Measurements from ENCODE around the gene CTU2.
"Not testable (repeated sequence)": the region's sequence is repeated elsewhere in the genome, so short reads cannot be mapped to it uniquely, and the experiment has no call there.

CTU2 gene

GRCh38 chr16:88662843-88663606 is 43.3 kb upstream of the CTU2 start, which contains the start of gene MVD:
Gene MVD, minus strand, starts transcription at chr16:88663091. Its CDS starts 11 bp downstream, at chr16:88663080.
- no peaks in the 10 kb centered on the region for H3K27me3 ChIP-seq (replicated peaks in 2 of 5; ENCODE audit: control insufficient read depth in 4 of 5, insufficient read depth in 5 of 5, low read length in 4 of 5)
- H3K4me1 ChIP-seq (ENCODE audit: control extremely low read depth in 1 of 4, control insufficient read depth in 4 of 4, insufficient read depth in 4 of 4, low read length in 3 of 4), result peaks cover 0 to 25% (median 15%) of the 10 kb centered on the region in 4 experiments
- 0% methylated on average over 47 of the region's 88 CpGs for WGBS (ENCODE audit: insufficient coverage)
- ChIA-PET POLR2A (interaction anchor here (0.5 to 0.9 kb wide), 3 partner anchors 12 to 121 kb away, joined by 3 read pairs; no protein-coding TSS in a partner anchor), CTCF (interaction anchor here (0.6 to 3.3 kb wide), 4 partner anchors 10 to 46 kb away, joined by 3 to 14 read pairs (median 4); no protein-coding TSS in a partner anchor)
- H3K9me3 ChIP-seq (ENCODE audit: control extremely low read depth in 1 of 5, control insufficient read depth in 4 of 5, insufficient read depth in 2 of 5, low read depth in 1 of 5, low read length in 4 of 5), result no peaks in the 10 kb centered on the region
- peaks cover 0 to 29% (median 3%) of the 10 kb centered on the region in 4 experiments for H3K36me3 ChIP-seq (ENCODE audit: control insufficient read depth in 4 of 4, insufficient read depth in 4 of 4, low read length in 3 of 4)
- peak within 1 kb of the TSS; percentile 54 to 89 for H3K27ac ChIP-seq (ENCODE audit: insufficient read depth in 1 of 2, low read depth in 1 of 2, low read length in 2 of 2, poor library complexity in 1 of 2, severe bottlenecking in 2 of 2)
- peak; percentile 96 to 98 (median 98) for DNase-seq
- H3K4me3 ChIP-seq (ENCODE audit: control insufficient read depth in 1 of 7, extremely low read depth in 1 of 7, insufficient read depth in 4 of 7, low read depth in 2 of 7, low read length in 6 of 7), result peak within 1 kb of the TSS; percentile 66 to 90 (median 82)

GRCh38 chr16:88665148-88665547 is 41.2 kb upstream of the CTU2 start:
- DNase-seq, result no peak
- no peak overlapping the region for H3K27ac ChIP-seq (ENCODE audit: insufficient read depth in 1 of 2, low read depth in 1 of 2, low read length in 2 of 2, poor library complexity in 1 of 2, severe bottlenecking in 2 of 2)
- H3K4me1 ChIP-seq (ENCODE audit: control extremely low read depth in 1 of 4, control insufficient read depth in 4 of 4, insufficient read depth in 4 of 4, low read length in 3 of 4), result peaks cover 0 to 23% (median 15%) of the 10 kb centered on the region in 4 experiments
- H3K4me3 ChIP-seq (ENCODE audit: control insufficient read depth in 1 of 7, extremely low read depth in 1 of 7, insufficient read depth in 4 of 7, low read depth in 2 of 7, low read length in 6 of 7), result no peak overlapping the region
- 94% methylated on average over 4 of the region's 4 CpGs for whole genome bisulfite sequencing (ENCODE audit: insufficient coverage)
- H3K9me3 ChIP-seq (ENCODE audit: control extremely low read depth in 1 of 5, control insufficient read depth in 4 of 5, insufficient read depth in 2 of 5, low read depth in 1 of 5, low read length in 4 of 5), result no peaks in the 10 kb centered on the region
- ChIA-PET CTCF (interaction anchor here (1.1 to 3.3 kb wide), 3 partner anchors 8 to 20 kb away, joined by 3 to 14 read pairs (median 7); no protein-coding TSS in a partner anchor), POLR2A (no interaction called here)
- no peaks in the 10 kb centered on the region for H3K27me3 ChIP-seq (replicated peaks in 2 of 5; ENCODE audit: control insufficient read depth in 4 of 5, insufficient read depth in 5 of 5, low read length in 4 of 5)
- peaks cover 0 to 17% (median 0%) of the 10 kb centered on the region in 4 experiments for H3K36me3 ChIP-seq (ENCODE audit: control insufficient read depth in 4 of 4, insufficient read depth in 4 of 4, low read length in 3 of 4)

- H3K9me3 ChIP-seq (ENCODE audit: control extremely low read depth in 1 of 5, control insufficient read depth in 4 of 5, insufficient read depth in 2 of 5, low read depth in 1 of 5, low read length in 4 of 5), result no peaks in the 10 kb centered on the region
- ChIA-PET CTCF (interaction anchor here (2.1 to 3.3 kb wide), 2 partner anchors 8 to 15 kb away, joined by 7 to 14 read pairs; no protein-coding TSS in a partner anchor), POLR2A (no interaction called here)
- H3K36me3 ChIP-seq (ENCODE audit: control insufficient read depth in 4 of 4, insufficient read depth in 4 of 4, low read length in 3 of 4), result peaks cover 0 to 17% (median 0%) of the 10 kb centered on the region in 4 experiments
- 91% methylated on average over 1 of the region's 3 CpGs for WGBS (ENCODE audit: insufficient coverage)
- H3K27ac ChIP-seq (ENCODE audit: insufficient read depth in 1 of 2, low read depth in 1 of 2, low read length in 2 of 2, poor library complexity in 1 of 2, severe bottlenecking in 2 of 2), result no peak overlapping the region
- no peaks in the 10 kb centered on the region for H3K27me3 ChIP-seq (replicated peaks in 2 of 5; ENCODE audit: control insufficient read depth in 4 of 5, insufficient read depth in 5 of 5, low read length in 4 of 5)
- no peak for DNase-seq
- peaks cover 0 to 23% (median 15%) of the 10 kb centered on the region in 4 experiments for H3K4me1 ChIP-seq (ENCODE audit: control extremely low read depth in 1 of 4, control insufficient read depth in 4 of 4, insufficient read depth in 4 of 4, low read length in 3 of 4)
- H3K4me3 ChIP-seq (ENCODE audit: control insufficient read depth in 1 of 7, extremely low read depth in 1 of 7, insufficient read depth in 4 of 7, low read depth in 2 of 7, low read length in 6 of 7), result no peak overlapping the region
Observed at GRCh38 chr16:88665570-88665969, 40.7 kb upstream of the CTU2 start.

- no peaks in the 10 kb centered on the region for H3K27me3 ChIP-seq (replicated peaks in 2 of 5; ENCODE audit: control insufficient read depth in 4 of 5, insufficient read depth in 5 of 5, low read length in 4 of 5)
- H3K4me1 ChIP-seq (ENCODE audit: control extremely low read depth in 1 of 4, control insufficient read depth in 4 of 4, insufficient read depth in 4 of 4, low read length in 3 of 4), result peaks cover 0 to 15% (median 9%) of the 10 kb centered on the region in 4 experiments
- 93% methylated on average over 5 of the region's 5 CpGs for whole genome bisulfite sequencing (ENCODE audit: insufficient coverage)
- H3K9me3 ChIP-seq (ENCODE audit: control extremely low read depth in 1 of 5, control insufficient read depth in 4 of 5, insufficient read depth in 2 of 5, low read depth in 1 of 5, low read length in 4 of 5), result no peaks in the 10 kb centered on the region
- ChIA-PET CTCF (no interaction called here), POLR2A (no interaction called here)
- H3K36me3 ChIP-seq (ENCODE audit: control insufficient read depth in 4 of 4, insufficient read depth in 4 of 4, low read length in 3 of 4), result peaks cover 0 to 19% (median 0%) of the 10 kb centered on the region in 4 experiments
- H3K4me3 ChIP-seq (ENCODE audit: control insufficient read depth in 1 of 7, extremely low read depth in 1 of 7, insufficient read depth in 4 of 7, low read depth in 2 of 7, low read length in 6 of 7), result no peak overlapping the region
- no peak for DNase-seq
- no peak overlapping the region for H3K27ac ChIP-seq (ENCODE audit: insufficient read depth in 1 of 2, low read depth in 1 of 2, low read length in 2 of 2, poor library complexity in 1 of 2, severe bottlenecking in 2 of 2)
Observed at GRCh38 chr16:88667461-88667860, 38.8 kb upstream of the CTU2 start.

GRCh38 chr16:88669493-88669892 is 36.8 kb upstream of the CTU2 start:
- H3K9me3 ChIP-seq (ENCODE audit: control extremely low read depth in 1 of 5, control insufficient read depth in 4 of 5, insufficient read depth in 2 of 5, low read depth in 1 of 5, low read length in 4 of 5); H3K27me3 ChIP-seq (replicated peaks in 2 of 5; ENCODE audit: control insufficient read depth in 4 of 5, insufficient read depth in 5 of 5, low read length in 4 of 5); H3K4me1 ChIP-seq (ENCODE audit: control extremely low read depth in 1 of 4, control insufficient read depth in 4 of 4, insufficient read depth in 4 of 4, low read length in 3 of 4); POLR2A ChIA-PET; DNase-seq; H3K4me3 ChIP-seq (ENCODE audit: control insufficient read depth in 1 of 7, extremely low read depth in 1 of 7, insufficient read depth in 4 of 7, low read depth in 2 of 7, low read length in 6 of 7); H3K27ac ChIP-seq (ENCODE audit: insufficient read depth in 1 of 2, low read depth in 1 of 2, low read length in 2 of 2, poor library complexity in 1 of 2, severe bottlenecking in 2 of 2): not testable (repeated sequence)
- H3K36me3 ChIP-seq (ENCODE audit: control insufficient read depth in 4 of 4, insufficient read depth in 4 of 4, low read length in 3 of 4), result peaks cover 0 to 26% (median 2%) of the 10 kb centered on the region in 4 experiments
- CTCF ChIA-PET, result interaction anchor here (0.6 kb wide), 1 partner anchor 69 kb away, joined by 3 read pairs; no protein-coding TSS in a partner anchor
- 88% methylated on average over 1 of the region's 8 CpGs for WGBS (ENCODE audit: insufficient coverage)

GRCh38 chr16:88669980-88670379 is 36.3 kb upstream of the CTU2 start:
- ChIA-PET POLR2A (no interaction called here), CTCF (interaction anchor here (0.7 kb wide), 1 partner anchor 11 kb away, joined by 3 read pairs; no protein-coding TSS in a partner anchor)
- H3K27me3 ChIP-seq (replicated peaks in 2 of 5; ENCODE audit: control insufficient read depth in 4 of 5, insufficient read depth in 5 of 5, low read length in 4 of 5), result no peaks in the 10 kb centered on the region
- no peaks in the 10 kb centered on the region for H3K9me3 ChIP-seq (ENCODE audit: control extremely low read depth in 1 of 5, control insufficient read depth in 4 of 5, insufficient read depth in 2 of 5, low read depth in 1 of 5, low read length in 4 of 5)
- H3K4me1 ChIP-seq (ENCODE audit: control extremely low read depth in 1 of 4, control insufficient read depth in 4 of 4, insufficient read depth in 4 of 4, low read length in 3 of 4), result peaks cover 0 to 3% (median 0%) of the 10 kb centered on the region in 4 experiments
- no peak for DNase-seq
- peaks cover 0 to 26% (median 2%) of the 10 kb centered on the region in 4 experiments for H3K36me3 ChIP-seq (ENCODE audit: control insufficient read depth in 4 of 4, insufficient read depth in 4 of 4, low read length in 3 of 4)
- H3K27ac ChIP-seq (ENCODE audit: insufficient read depth in 1 of 2, low read depth in 1 of 2, low read length in 2 of 2, poor library complexity in 1 of 2, severe bottlenecking in 2 of 2), result no peak overlapping the region
- H3K4me3 ChIP-seq (ENCODE audit: control insufficient read depth in 1 of 7, extremely low read depth in 1 of 7, insufficient read depth in 4 of 7, low read depth in 2 of 7, low read length in 6 of 7), result no peak overlapping the region
- WGBS (ENCODE audit: insufficient coverage), result 90% methylated on average over 5 of the region's 10 CpGs

- POLR2A ChIA-PET, result no interaction called here
- 95% methylated on average over 22 of the region's 23 CpGs for WGBS (ENCODE audit: insufficient coverage)
- H3K4me1 ChIP-seq (ENCODE audit: control extremely low read depth in 1 of 4, control insufficient read depth in 4 of 4, insufficient read depth in 4 of 4, low read length in 3 of 4), result no peaks in the 10 kb centered on the region
- H3K4me3 ChIP-seq (ENCODE audit: control insufficient read depth in 1 of 7, extremely low read depth in 1 of 7, insufficient read depth in 4 of 7, low read depth in 2 of 7, low read length in 6 of 7), result no peak overlapping the region
- peaks cover 0 to 32% (median 8%) of the 10 kb centered on the region in 4 experiments for H3K36me3 ChIP-seq (ENCODE audit: control insufficient read depth in 4 of 4, insufficient read depth in 4 of 4, low read length in 3 of 4)
- no peak overlapping the region for H3K27ac ChIP-seq (ENCODE audit: insufficient read depth in 1 of 2, low read depth in 1 of 2, low read length in 2 of 2, poor library complexity in 1 of 2, severe bottlenecking in 2 of 2)
- no peaks in the 10 kb centered on the region for H3K9me3 ChIP-seq (ENCODE audit: control extremely low read depth in 1 of 5, control insufficient read depth in 4 of 5, insufficient read depth in 2 of 5, low read depth in 1 of 5, low read length in 4 of 5)
- no peak for DNase-seq
- CTCF ChIA-PET, result interaction anchor here (1.3 to 1.8 kb wide), 3 partner anchors 9 to 19 kb away, joined by 3 to 13 read pairs (median 3); no protein-coding TSS in a partner anchor
- H3K27me3 ChIP-seq (replicated peaks in 2 of 5; ENCODE audit: control insufficient read depth in 4 of 5, insufficient read depth in 5 of 5, low read length in 4 of 5), result no peaks in the 10 kb centered on the region
Observed at GRCh38 chr16:88671806-88672205, 34.5 kb upstream of the CTU2 start.
